ENCODE measurements around the gene PSMB10.
A peak's percentile ranks its signal among the peaks of the same experiment; 100 is the strongest.

Gene PSMB10

GRCh38 chr16:67909056-67909742 is 27.5 kb downstream of the PSMB10 start:
- Mint-ChIP-seq H3K4me3 (no peak overlapping the region), H3K36me3 (peaks cover 2% of the 10 kb centered on the region), H3K27ac (no peak overlapping the region), H3K4me1 (peaks cover 24% of the 10 kb centered on the region), H3K9me3 (no peaks in the 10 kb centered on the region), H3K27me3 (no peaks in the 10 kb centered on the region)

GRCh38 chr16:67907397-67908180 is 29.1 kb downstream of the PSMB10 start:
- no peak overlapping the region for H3K27ac Mint-ChIP-seq
- no peak overlapping the region for H3K4me3 Mint-ChIP-seq
- no peaks in the 10 kb centered on the region for H3K27me3 Mint-ChIP-seq
- H3K36me3 Mint-ChIP-seq = peaks cover 2% of the 10 kb centered on the region
- H3K9me3 Mint-ChIP-seq = no peaks in the 10 kb centered on the region
- H3K4me1 Mint-ChIP-seq = peaks cover 20% of the 10 kb centered on the region

- Mint-ChIP-seq H3K4me1 (peaks cover 21% of the 10 kb centered on the region), H3K36me3 (no peaks in the 10 kb centered on the region), H3K27ac (no peak overlapping the region), H3K27me3 (no peaks in the 10 kb centered on the region), H3K4me3 (no peak overlapping the region), H3K9me3 (no peaks in the 10 kb centered on the region)
These were observed 33.8 kb downstream of the PSMB10 start for GRCh38 chr16:67902831-67903230.

GRCh38 chr16:67901734-67902133 is 34.9 kb downstream of the PSMB10 start:
- Mint-ChIP-seq H3K9me3 (no peaks in the 10 kb centered on the region), H3K36me3 (no peaks in the 10 kb centered on the region), H3K4me1 (peaks cover 27% of the 10 kb centered on the region), H3K27me3 (no peaks in the 10 kb centered on the region), H3K27ac (no peak overlapping the region), H3K4me3 (no peak overlapping the region)

GRCh38 chr16:67897231-67897630 is 39.4 kb downstream of the PSMB10 start:
- Mint-ChIP-seq H3K4me3 (no peak overlapping the region), H3K36me3 (no peaks in the 10 kb centered on the region), H3K9me3 (no peaks in the 10 kb centered on the region), H3K4me1 (peaks cover 58% of the 10 kb centered on the region), H3K27me3 (no peaks in the 10 kb centered on the region), H3K27ac (no peak overlapping the region)

- no peaks in the 10 kb centered on the region for H3K27me3 Mint-ChIP-seq
- peaks cover 45% of the 10 kb centered on the region for H3K4me1 Mint-ChIP-seq
- no peaks in the 10 kb centered on the region for H3K36me3 Mint-ChIP-seq
- H3K27ac Mint-ChIP-seq = peak overlapping the region; percentile 90
- peak overlapping the region; percentile 94 for H3K4me3 Mint-ChIP-seq
- no peaks in the 10 kb centered on the region for H3K9me3 Mint-ChIP-seq
These were observed 42.8 kb downstream of the PSMB10 start for GRCh38 chr16:67893743-67894399.

- H3K9me3 Mint-ChIP-seq = no peaks in the 10 kb centered on the region
- no peaks in the 10 kb centered on the region for H3K27me3 Mint-ChIP-seq
- H3K36me3 Mint-ChIP-seq = no peaks in the 10 kb centered on the region
- H3K27ac Mint-ChIP-seq = peak within 1 kb of the TSS; percentile 90
- peak within 1 kb of the TSS; percentile 95 for H3K4me3 Mint-ChIP-seq
- H3K4me1 Mint-ChIP-seq = peaks cover 43% of the 10 kb centered on the region
These were observed 43.5 kb downstream of the PSMB10 start, which contains the start of gene PSKH1 for GRCh38 chr16:67892899-67893742. Gene PSKH1 (plus strand): TSS chr16:67893254. CDS start chr16:67908750, 15,496 bp downstream.

- H3K4me1 Mint-ChIP-seq = peaks cover 40% of the 10 kb centered on the region
- H3K27me3 Mint-ChIP-seq = no peaks in the 10 kb centered on the region
- peak overlapping the region; percentile 95 for H3K4me3 Mint-ChIP-seq
- H3K9me3 Mint-ChIP-seq = no peaks in the 10 kb centered on the region
- H3K27ac Mint-ChIP-seq = peak overlapping the region; percentile 90
- no peaks in the 10 kb centered on the region for H3K36me3 Mint-ChIP-seq
These were observed 44.3 kb downstream of the PSMB10 start for GRCh38 chr16:67892375-67892774.

- Mint-ChIP-seq H3K4me1 (peaks cover 8% of the 10 kb centered on the region), H3K36me3 (peaks cover 2% of the 10 kb centered on the region), H3K9me3 (no peaks in the 10 kb centered on the region), H3K4me3 (no peak overlapping the region), H3K27ac (no peak overlapping the region), H3K27me3 (no peaks in the 10 kb centered on the region)
These were observed 48.3 kb downstream of the PSMB10 start for GRCh38 chr16:67888331-67888730.

GRCh38 chr16:67886387-67886786 is 50.3 kb downstream of the PSMB10 start:
- Mint-ChIP-seq H3K27me3 (no peaks in the 10 kb centered on the region), H3K4me1 (no peaks in the 10 kb centered on the region), H3K4me3 (no peak overlapping the region), H3K9me3 (no peaks in the 10 kb centered on the region), H3K36me3 (peaks cover 2% of the 10 kb centered on the region), H3K27ac (no peak overlapping the region)

GRCh38 chr16:67885976-67886375 is 50.7 kb downstream of the PSMB10 start:
- no peak overlapping the region for H3K27ac Mint-ChIP-seq
- H3K9me3 Mint-ChIP-seq = no peaks in the 10 kb centered on the region
- H3K27me3 Mint-ChIP-seq = no peaks in the 10 kb centered on the region
- no peaks in the 10 kb centered on the region for H3K4me1 Mint-ChIP-seq
- no peak overlapping the region for H3K4me3 Mint-ChIP-seq
- peaks cover 2% of the 10 kb centered on the region for H3K36me3 Mint-ChIP-seq

- H3K4me3 Mint-ChIP-seq = no peak overlapping the region
- H3K4me1 Mint-ChIP-seq = no peaks in the 10 kb centered on the region
- H3K36me3 Mint-ChIP-seq = peaks cover 2% of the 10 kb centered on the region
- H3K27ac Mint-ChIP-seq = no peak overlapping the region
- no peaks in the 10 kb centered on the region for H3K9me3 Mint-ChIP-seq
- H3K27me3 Mint-ChIP-seq = no peaks in the 10 kb centered on the region
These were observed 51.1 kb downstream of the PSMB10 start for GRCh38 chr16:67885545-67885944.

GRCh38 chr16:67884684-67885083 is 52.0 kb downstream of the PSMB10 start, which contains the start of gene NRN1L:
Gene NRN1L (plus strand): TSS chr16:67884885. CDS start chr16:67884904, 19 bp downstream.
- H3K27me3 Mint-ChIP-seq = no peaks in the 10 kb centered on the region
- peaks cover 2% of the 10 kb centered on the region for H3K36me3 Mint-ChIP-seq
- no peaks in the 10 kb centered on the region for H3K9me3 Mint-ChIP-seq
- no peak within 1 kb of the TSS for H3K4me3 Mint-ChIP-seq
- peak within 1 kb of the TSS; percentile 82 for H3K27ac Mint-ChIP-seq
- H3K4me1 Mint-ChIP-seq = no peaks in the 10 kb centered on the region
